K562 (cell line): Measurements from ENCODE around the gene MYO15A. TPM values are rescaled to one million over a fixed set of nuclear protein-coding genes. Genes with fewer than 3 reads are reported as not detected.

Experiments
- BCOR ChIP-seq: fragments of 450-650 bp; IDR thresholded peaks from 2 replicates; pipeline ENCODE4 v1.6.1; 2016
- KDM5B ChIP-seq: fragments of 200-600 bp; sonication (generic); IDR thresholded peaks from 2 replicates; pipeline ENCODE4 v1.6.1; 2012; ENCODE audit warnings: low read depth, mild to moderate bottlenecking, moderate library complexity, low read length, control low read depth, inconsistent platforms; ENCODE audit not compliant: insufficient replicate concordance
- PCBP1 ChIP-seq: fragments of 200-400 bp; formaldehyde crosslinking; IDR thresholded peaks from 2 replicates; pipeline ENCODE4 v1.6.1; 2018; ENCODE audit warnings: mild to moderate bottlenecking, low read depth, low read length; ENCODE audit not compliant: poor library complexity, severe bottlenecking
- RERE ChIP-seq: sonication (generic); formaldehyde crosslinking; IDR thresholded peaks from 2 replicates; pipeline ENCODE4 v1.8.0; 2023; ENCODE audit warnings: missing genetic modification reagents, mild to moderate bottlenecking, borderline replicate concordance
- SIN3B ChIP-seq: fragments of 450-650 bp; IDR thresholded peaks from 2 replicates; pipeline ENCODE4 v1.6.1; 2017; ENCODE audit warnings: low read depth, mild to moderate bottlenecking, moderate library complexity
- TEAD1 ChIP-seq, 2 experiments: fragments of 450-650 bp in 1 of 2; sonication (generic) in 1 of 2; formaldehyde crosslinking; IDR thresholded peaks; 2 replicates each; pipeline versions ENCODE4 v1.4.0 to v1.8.0; 2020 to 2022; ENCODE audit warnings: mild to moderate bottlenecking in 2 of 2, missing genetic modification reagents in 1 of 2
- TEAD4 ChIP-seq, 2 experiments: sonication (generic) in 1 of 2; formaldehyde crosslinking in 1 of 2; IDR thresholded peaks; 2 replicates each; pipeline versions ENCODE4 v1.6.1 to v1.8.0; 2012 to 2022; ENCODE audit warnings: borderline replicate concordance in 1 of 2, inconsistent platforms in 1 of 2, low read length in 1 of 2, mild to moderate bottlenecking in 1 of 2, missing genetic modification reagents in 1 of 2
- USF1 ChIP-seq: sonication (generic); formaldehyde crosslinking; IDR thresholded peaks from 2 replicates; pipeline ENCODE4 v1.9.0; 2022; ENCODE audit warnings: mild to moderate bottlenecking, missing genetic modification reagents
- ZC3H11A ChIP-seq: IDR thresholded peaks from 2 replicates; pipeline ENCODE4 v1.6.1; 2012; ENCODE audit warnings: low read depth, low read length, improper control_type of control experiment
- ZFX ChIP-seq: sonication (generic); formaldehyde crosslinking; IDR thresholded peaks from 2 replicates; pipeline ENCODE4 v1.8.0; 2022; ENCODE audit warnings: mild to moderate bottlenecking, missing genetic modification reagents, moderate library complexity
- ZNF165 ChIP-seq: fragments of 250-450 bp; sonication (Bioruptor Pico); IDR thresholded peaks from 2 replicates; pipeline ENCODE4 v1.4.0; 2020; ENCODE audit warnings: borderline replicate concordance
- ZNF511 ChIP-seq: sonication (generic); formaldehyde crosslinking; IDR thresholded peaks from 2 replicates; pipeline ENCODE4 v1.8.0; 2022; ENCODE audit warnings: mild to moderate bottlenecking, missing genetic modification reagents
- ZNF57 ChIP-seq: fragments of 450-650 bp; formaldehyde crosslinking; IDR thresholded peaks from 2 replicates; pipeline ENCODE4 v1.4.0; 2020; ENCODE audit warnings: mild to moderate bottlenecking, moderate library complexity
- ZNF592 ChIP-seq: fragments of 450-650 bp; IDR thresholded peaks from 2 replicates; pipeline ENCODE4 v1.6.1; 2017; ENCODE audit warnings: antibody characterized with exemption, mild to moderate bottlenecking
- polyA plus RNA-seq, 8 experiments: library from polyadenylated mRNA; depleted of rRNA in 4 of 8; stranded (reverse) in 5 of 8; unstranded in 3 of 8; fragments of >200 nt; fragmentation: Nextera tagmentation in 2 of 8; fragmentation: Illumina TruSeq in 1 of 8; extraction: Ambion mirVana in 2 of 8; extraction: Trizol in 1 of 8; gene quantifications; 2 replicates each; pipeline versions ENCODE4 v1.2.1 to v1.2.3, GENCODE V29; 2011 to 2014; ENCODE audit warnings: inconsistent platforms in 1 of 8, missing spikeins in 1 of 8
- total RNA-seq, 7 experiments: library from RNA; depleted of rRNA in 6 of 7; stranded (reverse); fragments of >200 nt in 6 of 7; fragmentation: Illumina TruSeq in 2 of 7; extraction: Trizol in 2 of 7; gene quantifications; 2 replicates each; pipeline versions ENCODE4 v1.2.1 to v1.2.3, GENCODE V29; 2011 to 2021; ENCODE audit warnings: low replicate concordance in 1 of 7

Gene MYO15A
- total and polyA plus RNA-seq, 9 of the 15 experiments (the other 6 are each of a cell fraction or from before 2014, with no cell fraction given) = 0.05 to 0.88 (median 0.14) TPM; not detected in 1

GRCh38 chr17:18184143-18185031, 75.8 kb downstream of the MYO15A start (continued):
- TF ChIP-seq ZNF592 (no peak), RERE (CRISPR knock-in tag) (0 out of 2 replicates have a peak, but pooled peaks have one; percentile 32), SIN3B (peak; percentile 37; the same call in 1 of the 2 replicates), KDM5B (peak; percentile 52), ZNF511 (CRISPR knock-in tag) (peak; percentile 42; the same call in 1 of the 2 replicates), ZFX (peak; percentile 40; the same call in 1 of the 2 replicates), BCOR (no peak), PCBP1 (peak; percentile 21), USF1 (CRISPR knock-in tag) (peak; percentile 65), ZNF165 (no peak), TEAD4 (IDR thresholded peaks at IDR 0.05; ENCODE audit: low read length) (no peak), TEAD4 (CRISPR knock-in tag; IDR thresholded peaks at IDR 0.05; ENCODE audit: borderline replicate concordance) (0 out of 2 replicates have a peak, but pooled peaks have one; percentile 62), TEAD1 (CRISPR knock-in tag; IDR thresholded peaks at IDR 0.05) (peak in 1 of 2 experiments; percentile 71; a peak in 1 of 4 replicates), ZC3H11A (no peak), ZNF57 (no peak)
